Kidney epithelial cell (primary cell): ENCODE data around the gene RARRES2. TPM values are rescaled to one million over a fixed set of nuclear protein-coding genes. Genes with fewer than 3 reads are reported as not detected.

Source experiments
- DNase-seq: peaks from one replicate; pipeline ENCODE4 v3.0.0-alpha.2; 2010; ENCODE audit warnings: low read depth
- H3K27me3 ChIP-seq: 2 replicates; pipeline ENCODE4 v1.6.0; 2011; ENCODE audit warnings: low read length; ENCODE audit not compliant: control insufficient read depth, insufficient read depth
- H3K36me3 ChIP-seq: 2 replicates; pipeline ENCODE4 v1.5.1; 2011; ENCODE audit warnings: low read length; ENCODE audit not compliant: control insufficient read depth, insufficient read depth
- H3K4me3 ChIP-seq: 2 replicates; pipeline ENCODE4 v1.5.1; 2011; ENCODE audit warnings: low read depth, mild to moderate bottlenecking, control low read depth, low read length
- total RNA-seq: library from RNA; depleted of rRNA; stranded (reverse); fragments of >200 nt; gene quantifications from 2 replicates; pipeline ENCODE4 v1.2.3, GENCODE V29; 2015
- TF ChIP-seq, protein P1 (sequence below): IDR thresholded peaks from 2 replicates; pipeline ENCODE4 v1.5.1; 2011; ENCODE audit warnings: mild to moderate bottlenecking, moderate library complexity, low read length, control low read depth, inconsistent platforms; ENCODE audit not compliant: insufficient read depth, poor library complexity, severe bottlenecking

RARRES2 gene
- total RNA-seq, 1 donor from 2014 or later: 0.38 TPM

DNA sequence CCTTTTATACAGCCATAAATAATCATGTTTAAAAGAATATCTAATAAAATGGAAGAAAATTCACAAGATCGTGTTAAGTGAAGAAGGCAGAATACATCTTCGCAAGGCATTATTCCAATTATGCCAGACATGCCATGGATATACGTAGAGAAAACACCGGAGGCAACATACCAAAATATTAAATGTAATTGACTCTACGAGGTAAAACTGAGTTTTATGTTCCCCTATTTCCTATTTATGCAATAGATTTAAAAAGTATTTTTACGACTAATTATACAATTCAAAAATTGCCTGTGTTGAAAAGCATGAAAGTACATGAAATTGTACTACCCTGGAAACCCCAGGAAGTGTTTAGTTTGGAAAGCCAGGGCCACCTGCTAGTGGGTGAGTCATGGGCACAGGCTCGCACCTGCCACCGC lies 26.3 kb upstream of the RARRES2 start:
- TF ChIP-seq, protein P1, sequence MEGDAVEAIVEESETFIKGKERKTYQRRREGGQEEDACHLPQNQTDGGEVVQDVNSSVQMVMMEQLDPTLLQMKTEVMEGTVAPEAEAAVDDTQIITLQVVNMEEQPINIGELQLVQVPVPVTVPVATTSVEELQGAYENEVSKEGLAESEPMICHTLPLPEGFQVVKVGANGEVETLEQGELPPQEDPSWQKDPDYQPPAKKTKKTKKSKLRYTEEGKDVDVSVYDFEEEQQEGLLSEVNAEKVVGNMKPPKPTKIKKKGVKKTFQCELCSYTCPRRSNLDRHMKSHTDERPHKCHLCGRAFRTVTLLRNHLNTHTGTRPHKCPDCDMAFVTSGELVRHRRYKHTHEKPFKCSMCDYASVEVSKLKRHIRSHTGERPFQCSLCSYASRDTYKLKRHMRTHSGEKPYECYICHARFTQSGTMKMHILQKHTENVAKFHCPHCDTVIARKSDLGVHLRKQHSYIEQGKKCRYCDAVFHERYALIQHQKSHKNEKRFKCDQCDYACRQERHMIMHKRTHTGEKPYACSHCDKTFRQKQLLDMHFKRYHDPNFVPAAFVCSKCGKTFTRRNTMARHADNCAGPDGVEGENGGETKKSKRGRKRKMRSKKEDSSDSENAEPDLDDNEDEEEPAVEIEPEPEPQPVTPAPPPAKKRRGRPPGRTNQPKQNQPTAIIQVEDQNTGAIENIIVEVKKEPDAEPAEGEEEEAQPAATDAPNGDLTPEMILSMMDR: no peak
- no peak for DNase-seq
- Histone ChIP-seq H3K36me3 (no peaks in the 10 kb centered on the region), H3K27me3 (no peaks in the 10 kb centered on the region), H3K4me3 (no peak overlapping the region)

DNA sequence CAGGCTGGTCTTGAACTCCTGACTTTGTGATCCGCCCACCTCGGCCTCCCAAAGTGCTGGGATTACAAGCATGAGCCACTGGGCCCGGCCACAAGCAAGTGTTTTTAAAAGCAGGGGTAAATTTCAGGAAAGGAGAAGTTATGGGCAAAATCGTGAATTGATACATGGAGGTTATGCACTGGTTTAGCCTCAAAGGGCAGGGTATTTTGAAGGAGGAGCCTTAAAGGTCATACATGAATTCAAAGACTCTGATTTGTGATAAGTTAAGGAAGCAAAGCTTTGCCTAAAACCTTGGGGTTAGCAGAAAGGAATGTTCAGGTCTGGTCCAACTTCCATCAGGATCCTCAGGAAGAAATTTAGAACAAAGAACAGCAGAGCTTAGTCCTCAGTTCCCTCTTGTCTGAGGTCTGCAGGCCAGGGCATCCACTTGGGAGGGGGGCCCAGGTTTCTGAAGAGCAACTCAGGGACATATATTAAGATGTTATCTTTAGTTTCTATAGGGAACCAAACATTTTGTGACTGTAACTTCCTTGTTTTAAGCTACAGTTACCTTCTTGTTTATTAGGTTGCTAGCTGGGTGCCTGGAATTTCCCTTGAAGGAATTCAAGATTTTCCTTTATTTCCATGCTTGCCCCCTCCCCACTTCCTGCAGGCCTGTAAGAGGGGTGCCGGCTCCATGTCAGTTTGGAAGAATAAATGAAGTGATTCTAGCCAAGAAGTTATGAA lies 24.4 kb upstream of the RARRES2 start:
- DNase-seq: no peak
- TF ChIP-seq, protein P1: no peak
- Histone ChIP-seq H3K36me3 (no peaks in the 10 kb centered on the region), H3K4me3 (no peak overlapping the region), H3K27me3 (no peaks in the 10 kb centered on the region)

DNA sequence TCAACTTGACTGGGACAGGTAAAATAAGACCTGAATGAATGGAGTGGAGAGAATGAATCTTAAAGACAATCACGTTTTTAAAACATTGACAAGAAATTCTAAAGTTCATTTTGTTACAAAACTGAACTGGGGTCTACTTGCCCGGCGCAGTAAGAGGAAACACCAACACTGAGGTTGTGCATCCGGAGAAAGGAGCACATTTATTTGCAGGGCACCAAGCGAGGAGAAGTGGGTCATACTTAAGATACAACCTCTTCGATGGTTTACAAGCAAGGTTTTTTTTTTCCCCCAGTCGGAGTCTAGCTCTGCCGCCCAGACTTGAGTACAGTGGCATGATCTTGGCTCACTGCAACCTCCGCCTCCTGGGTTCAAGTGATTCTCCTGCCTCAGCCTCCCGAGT lies 23.8 kb upstream of the RARRES2 start:
- TF ChIP-seq, protein P1: no peak
- Histone ChIP-seq H3K4me3 (no peak overlapping the region), H3K36me3 (no peaks in the 10 kb centered on the region)

DNA sequence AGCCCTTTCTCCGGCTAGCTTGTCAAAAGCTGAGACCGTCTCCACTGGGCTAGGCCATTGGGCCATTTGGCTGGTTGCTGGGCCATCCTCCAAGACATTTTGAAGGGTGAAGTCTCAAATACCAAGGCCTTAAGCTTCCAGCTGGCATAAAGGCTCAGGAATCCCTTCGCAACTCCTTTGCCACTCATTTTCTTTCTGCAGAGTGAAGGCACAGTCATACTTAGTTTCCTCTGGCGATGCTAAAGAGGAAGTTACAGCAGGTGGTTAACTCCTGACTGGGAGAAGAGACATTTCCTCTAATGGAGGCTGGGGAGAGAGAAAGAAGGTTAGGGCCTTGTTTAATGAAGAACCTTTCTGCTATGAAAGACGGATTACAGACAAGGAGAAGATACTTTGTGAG lies 22.4 kb upstream of the RARRES2 start:
- Histone ChIP-seq H3K27me3 (no peaks in the 10 kb centered on the region), H3K4me3 (no peak overlapping the region), H3K36me3 (no peaks in the 10 kb centered on the region)
- no peak for DNase-seq
- TF ChIP-seq, protein P1: no peak

More for the DNA sequence above, 23.8 kb upstream of the RARRES2 start:
- no peaks in the 10 kb centered on the region for H3K27me3 ChIP-seq
- no peak for DNase-seq

DNA sequence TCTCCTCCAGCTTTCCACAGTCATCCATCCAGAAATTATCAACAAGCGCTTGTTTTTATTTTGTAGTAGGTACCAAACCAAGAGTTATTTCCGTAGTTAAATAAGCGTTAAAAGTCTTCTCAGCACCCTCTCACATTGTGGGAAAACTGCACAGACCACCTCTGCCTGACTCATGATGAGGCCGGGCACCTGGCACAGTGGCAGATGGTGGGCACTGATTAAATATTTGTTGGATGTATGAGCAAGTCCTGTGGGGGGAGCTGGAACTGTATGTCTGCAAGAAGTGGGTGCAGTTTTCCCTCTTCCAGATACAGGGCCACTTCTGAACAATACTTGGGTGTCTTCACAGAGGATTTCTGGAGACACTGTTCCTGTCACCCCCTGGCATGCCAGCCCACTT lies 21.9 kb upstream of the RARRES2 start:
- DNase-seq: no peak
- no peaks in the 10 kb centered on the region for H3K27me3 ChIP-seq
- TF ChIP-seq, protein P1: no peak
- no peak overlapping the region for H3K4me3 ChIP-seq
- H3K36me3 ChIP-seq: no peaks in the 10 kb centered on the region
